GM12878 (cell line): ENCODE measurements around the gene RDM1. TPM values are rescaled to one million over a fixed set of nuclear protein-coding genes. Genes with fewer than 3 reads are reported as not detected.

Source experiments
- CBFB ChIP-seq: IDR thresholded peaks from 2 replicates; pipeline ENCODE4 v1.6.1; 2016; ENCODE audit warnings: antibody characterized with exemption, low read depth
- HDAC2 ChIP-seq: fragments of 200-600 bp; sonication (generic); IDR thresholded peaks from 2 replicates; pipeline ENCODE4 v1.6.1; 2017
- NR2F1 ChIP-seq: fragments of 450-650 bp; conservative IDR thresholded peaks from 2 replicates; pipeline ENCODE4 v1.6.1; 2017; ENCODE audit warnings: mild to moderate bottlenecking
- RAD51 ChIP-seq: fragments of 450-650 bp; IDR thresholded peaks from 2 replicates; pipeline ENCODE4 v1.6.1; 2016; ENCODE audit warnings: moderate library complexity, mild to moderate bottlenecking, inconsistent platforms
- ZBTB40 ChIP-seq: fragments of 450-650 bp; IDR thresholded peaks from 2 replicates; pipeline ENCODE4 v1.6.1; 2016; ENCODE audit warnings: mild to moderate bottlenecking, moderate library complexity, borderline replicate concordance
- ZSCAN29 ChIP-seq: fragments of 450-650 bp; IDR thresholded peaks from 2 replicates; pipeline ENCODE4 v1.6.1; 2017; ENCODE audit warnings: mild to moderate bottlenecking, moderate library complexity
- polyA plus RNA-seq, 11 experiments: library from polyadenylated mRNA; depleted of rRNA in 4 of 11; unstranded in 6 of 11; stranded (reverse) in 5 of 11; fragments of >200 nt; fragmentation: Nextera tagmentation in 4 of 11; fragmentation: Illumina TruSeq in 1 of 11; extraction: Ambion mirVana in 4 of 11; extraction: Trizol in 1 of 11; gene quantifications; 1 replicate in 1 of 11; 2 replicates in 10 of 11; pipeline versions ENCODE4 v1.2.1 to v1.2.3, GENCODE V29; 2011 to 2016; ENCODE audit warnings: inconsistent platforms in 2 of 11, missing spikeins in 2 of 11, low read depth in 1 of 11
- total RNA-seq, 4 experiments: library from RNA; depleted of rRNA in 3 of 4; stranded (reverse); fragments of >200 nt in 3 of 4; fragmentation: Illumina TruSeq in 1 of 4; extraction: Trizol in 1 of 4; gene quantifications; 2 replicates each; pipeline versions ENCODE4 v1.2.1 to v1.2.3, GENCODE V29; 2013 to 2021
- TF ChIP-seq, protein P1 (sequence below): fragments of 450-650 bp; formaldehyde crosslinking; IDR thresholded peaks from 2 replicates; pipeline ENCODE4 v1.5.0; 2022; ENCODE audit warnings: mild to moderate bottlenecking, missing genetic modification characterization

The RDM1 gene
- total and polyA plus RNA-seq, 10 of the 15 experiments (the other 5 are each of a cell fraction or from before 2014, with no cell fraction given): 5.7 to 18.4 (median 10.7) TPM

DNA sequence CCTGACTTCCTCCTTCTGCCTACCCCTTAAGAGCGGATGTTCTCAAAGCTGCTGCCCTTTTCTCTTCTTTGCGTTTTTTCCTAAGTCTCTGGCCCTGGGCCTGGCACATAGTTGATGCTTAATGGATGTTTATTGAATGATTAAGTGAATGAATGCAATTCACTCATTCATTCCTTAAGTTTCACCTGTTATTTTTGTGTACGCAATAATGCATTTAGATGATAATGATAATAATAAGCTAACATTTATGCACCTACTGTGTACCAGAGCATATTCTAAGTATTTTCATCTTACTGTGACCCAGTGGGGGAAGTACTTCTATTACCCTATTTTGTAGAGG lies 54.8 kb downstream of the RDM1 start (continued):
- TF ChIP-seq ZBTB40 (no peak), CBFB (no peak), HDAC2 (no peak), ZSCAN29 (no peak), NR2F1 (0 out of 2 replicates have a peak, but pooled peaks have one; percentile 21), RAD51 (no peak)
- TF ChIP-seq, protein P1, sequence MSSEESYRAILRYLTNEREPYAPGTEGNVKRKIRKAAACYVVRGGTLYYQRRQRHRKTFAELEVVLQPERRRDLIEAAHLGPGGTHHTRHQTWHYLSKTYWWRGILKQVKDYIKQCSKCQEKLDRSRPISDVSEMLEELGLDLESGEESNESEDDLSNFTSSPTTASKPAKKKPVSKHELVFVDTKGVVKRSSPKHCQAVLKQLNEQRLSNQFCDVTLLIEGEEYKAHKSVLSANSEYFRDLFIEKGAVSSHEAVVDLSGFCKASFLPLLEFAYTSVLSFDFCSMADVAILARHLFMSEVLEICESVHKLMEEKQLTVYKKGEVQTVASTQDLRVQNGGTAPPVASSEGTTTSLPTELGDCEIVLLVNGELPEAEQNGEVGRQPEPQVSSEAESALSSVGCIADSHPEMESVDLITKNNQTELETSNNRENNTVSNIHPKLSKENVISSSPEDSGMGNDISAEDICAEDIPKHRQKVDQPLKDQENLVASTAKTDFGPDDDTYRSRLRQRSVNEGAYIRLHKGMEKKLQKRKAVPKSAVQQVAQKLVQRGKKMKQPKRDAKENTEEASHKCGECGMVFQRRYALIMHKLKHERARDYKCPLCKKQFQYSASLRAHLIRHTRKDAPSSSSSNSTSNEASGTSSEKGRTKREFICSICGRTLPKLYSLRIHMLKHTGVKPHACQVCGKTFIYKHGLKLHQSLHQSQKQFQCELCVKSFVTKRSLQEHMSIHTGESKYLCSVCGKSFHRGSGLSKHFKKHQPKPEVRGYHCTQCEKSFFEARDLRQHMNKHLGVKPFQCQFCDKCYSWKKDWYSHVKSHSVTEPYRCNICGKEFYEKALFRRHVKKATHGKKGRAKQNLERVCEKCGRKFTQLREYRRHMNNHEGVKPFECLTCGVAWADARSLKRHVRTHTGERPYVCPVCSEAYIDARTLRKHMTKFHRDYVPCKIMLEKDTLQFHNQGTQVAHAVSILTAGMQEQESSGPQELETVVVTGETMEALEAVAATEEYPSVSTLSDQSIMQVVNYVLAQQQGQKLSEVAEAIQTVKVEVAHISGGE (CRISPR knock-in tag): no peak
